IMR-90 (cell line): ENCODE measurements around the gene SAMD1. TPM values are rescaled to one million over a fixed set of nuclear protein-coding genes. Genes with fewer than 3 reads are reported as not detected.

Experiments used
- ATAC-seq: fragments of 200-7000 bp; cut with Tn5 transposase; 2 replicates; pipeline ENCODE4 v1.9.1; 2020; ENCODE audit warnings: low read depth, mild to moderate bottlenecking, moderate library complexity
- BruUV-seq: library from RNA; stranded (reverse); fragments of 400-500 nt; replicated peaks from 2 replicates; lab custom pipeline; 2021; lab: Mats Ljungman, UMichigan
- CTCF ChIA-PET: fragments of 300-600 bp; formaldehyde crosslinking; extraction: SDS; loops from one replicate; lab custom pipeline; 2021; ENCODE audit warnings: antibody characterized with exemption; lab: Yijun Ruan, JAX
- POLR2A ChIA-PET: fragments of 300-600 bp; sonication (Branson Sonifier 250); formaldehyde crosslinking; loops from one replicate; lab custom pipeline; 2022; ENCODE audit warnings: antibody characterized with exemption; ENCODE audit not compliant: unreplicated experiment; lab: Charles Lee
- DNase-seq: peaks from one replicate; pipeline ENCODE4 v3.0.0; 2013
- H2AFZ ChIP-seq: replicated peaks from 2 replicates; pipeline ENCODE3; 2013; ENCODE audit warnings: low read length, mild to moderate bottlenecking; ENCODE audit not compliant: poor library complexity
- H2AK5ac ChIP-seq: 2 replicates; pipeline ENCODE4 v1.6.1; 2013; ENCODE audit warnings: low read depth, low read length, inconsistent platforms
- H2AK9ac ChIP-seq: replicated peaks from 2 replicates; pipeline ENCODE3; 2013; ENCODE audit warnings: mild to moderate bottlenecking, low read depth, low read length, moderate library complexity; ENCODE audit not compliant: poor library complexity
- H2BK120ac ChIP-seq: 2 replicates; pipeline ENCODE4 v1.6.1; 2013; ENCODE audit warnings: low read depth, low read length, inconsistent platforms
- H2BK15ac ChIP-seq: 3 replicates; pipeline ENCODE4 v1.6.1; 2013; ENCODE audit warnings: low read depth, low read length, inconsistent platforms
- H2BK20ac ChIP-seq: 2 replicates; pipeline ENCODE4 v1.6.1; 2013; ENCODE audit warnings: low read depth, mild to moderate bottlenecking, inconsistent platforms, low read length, moderate library complexity
- H2BK5ac ChIP-seq: 2 replicates; pipeline ENCODE4 v1.6.1; 2013; ENCODE audit warnings: mild to moderate bottlenecking, low read depth, low read length, inconsistent platforms; ENCODE audit not compliant: poor library complexity, severe bottlenecking
- H3K14ac ChIP-seq: replicated peaks from 2 replicates; pipeline ENCODE4 v1.6.1; 2013; ENCODE audit warnings: low read depth, low read length, inconsistent platforms
- H3K18ac ChIP-seq: 2 replicates; pipeline ENCODE4 v1.6.1; 2013; ENCODE audit warnings: low read depth, low read length, control low read depth
- H3K23ac ChIP-seq: 2 replicates; pipeline ENCODE4 v1.6.1; 2013; ENCODE audit warnings: low read depth, low read length, inconsistent platforms
- H3K27ac ChIP-seq: 2 replicates; pipeline ENCODE4 v1.5.1; 2013; ENCODE audit warnings: mild to moderate bottlenecking, control low read depth, low read length; ENCODE audit not compliant: insufficient read depth
- H3K27me3 ChIP-seq: 2 replicates; pipeline ENCODE4 v1.6.1; 2013; ENCODE audit warnings: low read length; ENCODE audit not compliant: control insufficient read depth, insufficient read depth
- H3K36me3 ChIP-seq: 2 replicates; pipeline ENCODE4 v1.6.1; 2013; ENCODE audit warnings: low read length, mixed read lengths; ENCODE audit not compliant: control insufficient read depth, insufficient read depth
- H3K4ac ChIP-seq: 2 replicates; pipeline ENCODE4 v1.6.1; 2013; ENCODE audit warnings: low read depth, low read length, inconsistent platforms
- H3K4me1 ChIP-seq: 2 replicates; pipeline ENCODE4 v1.6.1; 2013; ENCODE audit warnings: low read length, mixed read lengths; ENCODE audit not compliant: control insufficient read depth, insufficient read depth
- H3K4me2 ChIP-seq: 2 replicates; pipeline ENCODE4 v1.6.1; 2013; ENCODE audit warnings: low read depth, mild to moderate bottlenecking, control low read depth, low read length, moderate library complexity
- H3K4me3 ChIP-seq: 2 replicates; pipeline ENCODE4 v1.5.1; 2013; ENCODE audit warnings: low read depth, mild to moderate bottlenecking, control low read depth, low read length, moderate library complexity; ENCODE audit not compliant: insufficient read depth
- H3K56ac ChIP-seq: 2 replicates; pipeline ENCODE4 v1.6.1; 2013; ENCODE audit warnings: low read length, inconsistent platforms; ENCODE audit not compliant: insufficient read depth; ENCODE audit errors: extremely low read depth
- H3K79me1 ChIP-seq, 2 experiments: 2 replicates each; pipeline ENCODE4 v1.6.1; 2013; ENCODE audit warnings: low read length in 2 of 2, inconsistent platforms in 1 of 2, low read depth in 1 of 2
- H3K9ac ChIP-seq: 2 replicates; pipeline ENCODE4 v1.6.1; 2013; ENCODE audit warnings: low read depth, low read length, control low read depth
- H3K9me1 ChIP-seq: 2 replicates; pipeline ENCODE4 v1.6.1; 2013; ENCODE audit warnings: low read length, inconsistent platforms; ENCODE audit not compliant: insufficient read depth
- H3K9me3 ChIP-seq: 2 replicates; pipeline ENCODE4 v1.6.1; 2013; ENCODE audit warnings: low read length; ENCODE audit not compliant: control insufficient read depth, insufficient read depth
- H4K20me1 ChIP-seq: 2 replicates; pipeline ENCODE4 v1.6.1; 2013; ENCODE audit warnings: low read length, inconsistent platforms; ENCODE audit not compliant: insufficient read depth
- H4K5ac ChIP-seq: 2 replicates; pipeline ENCODE4 v1.6.1; 2013; ENCODE audit warnings: mild to moderate bottlenecking, low read depth, low read length, control low read depth
- H4K8ac ChIP-seq, 2 experiments: 2 replicates each; pipeline ENCODE4 v1.6.1; 2013; ENCODE audit warnings: low read depth in 2 of 2, low read length in 2 of 2, control low read depth in 1 of 2, inconsistent platforms in 1 of 2
- H4K91ac ChIP-seq: 2 replicates; pipeline ENCODE4 v1.6.1; 2013; ENCODE audit warnings: low read depth, low read length, inconsistent platforms; ENCODE audit not compliant: insufficient read depth
- RAD21 ChIP-seq: IDR thresholded peaks from 2 replicates; pipeline ENCODE4 v1.6.1; 2012; ENCODE audit warnings: low read length, improper control_type of control experiment
- RFX5 ChIP-seq: IDR thresholded peaks from 2 replicates; pipeline ENCODE4 v1.8.0; 2012; ENCODE audit warnings: low read depth, mild to moderate bottlenecking, low read length, moderate library complexity
- WGBS, 2 experiments: methylation state at CpG; one replicate each; pipeline versions ENCODE4 v1.1.5 to v1.1.7; 2013; ENCODE audit warnings: missing lambda C conversion rate in 2 of 2; ENCODE audit not compliant: insufficient read length in 1 of 2; ENCODE audit errors: extremely low coverage in 2 of 2; 5-methylcytosine and 5-hydroxymethylcytosine counted together
- dilution Hi-C: fragments of 300-500 bp; cut with HindIII; formaldehyde crosslinking; loops from one replicate; pipeline ENCODE4 v1.14.3; 2018; ENCODE audit warnings: low sequenced_read_pairs; ENCODE audit not compliant: unreplicated experiment
- in situ Hi-C: fragments of 300-500 bp; cut with MboI; formaldehyde crosslinking; loops from 3 replicates; pipeline ENCODE4 v1.14.3; 2019; ENCODE audit warnings: low sequenced_read_pairs, inconsistent platforms, mixed read lengths
- intact Hi-C: fragments of 100-400 bp; cut with micrococcal nuclease; formaldehyde crosslinking; loops from 2 replicates; pipeline ENCODE4 v1.10.0; 2022
- polyA plus RNA-seq, 3 experiments: library from polyadenylated mRNA; depleted of rRNA; stranded (reverse); fragments of >200 nt; gene quantifications; 2 replicates each; pipeline ENCODE4 v1.2.3, GENCODE V29; 2012; ENCODE audit warnings: low replicate concordance in 1 of 3
- total RNA-seq: library from RNA; depleted of rRNA; stranded (reverse); fragments of >200 nt; gene quantifications from 2 replicates; pipeline ENCODE4 v1.2.3, GENCODE V29; 2012

Gene SAMD1
- total and polyA plus RNA-seq, 2 of the 4 experiments (the other 2 are of a cell fraction), result 6.5 to 14.1 TPM

- BruUV-seq, result no TSS peak
These were observed 29.3 kb downstream of the SAMD1 start for GRCh38 chr19:14061081-14061749.

More at GRCh38 chr19:14061081-14061749, 29.3 kb downstream of the SAMD1 start:
- in situ Hi-C loops, result no loop called here
- Histone ChIP-seq H4K8ac (no peak overlapping the region), H3K4me1 (peaks cover 1% of the 10 kb centered on the region; the same call in 1 of the 2 replicates), H3K4me2 (no peak overlapping the region), H3K23ac (no peak overlapping the region), H3K4me3 (no peak overlapping the region), H3K14ac (no peak overlapping the region), H4K5ac (no peak overlapping the region), H2AK5ac (no peak overlapping the region), H2BK5ac (no peak overlapping the region), H2AFZ (no peak overlapping the region), H3K79me1 (no peaks in the 10 kb centered on the region), H3K18ac (no peak overlapping the region), H3K27me3 (peaks cover 29% of the 10 kb centered on the region), H2AK9ac (no peak overlapping the region), H3K36me3 (no peaks in the 10 kb centered on the region), H3K4ac (no peak overlapping the region), H3K27ac (no peak overlapping the region), H4K20me1 (no peaks in the 10 kb centered on the region), H3K9ac (no peak overlapping the region), H4K91ac (no peak overlapping the region), H3K9me3 (no peaks in the 10 kb centered on the region), H2BK20ac (no peak overlapping the region), H3K9me1 (no peaks in the 10 kb centered on the region), H2BK15ac (no peak overlapping the region), H2BK120ac (no peak overlapping the region), H3K56ac (no peak overlapping the region)
- ATAC-seq (no peak), DNase-seq (no peak)
- CTCF ChIA-PET, result no interaction called here
- POLR2A ChIA-PET, result no interaction called here
- 62% methylated on average over 2 of the region's 9 CpGs; no CpG with 5 or more reads in 1 of the 2 experiments for WGBS, 2 experiments
- intact Hi-C loops, result no loop called here
- dilution Hi-C loops, result no loop called here
- no peak for TF ChIP-seq RFX5
- no peak for TF ChIP-seq RAD21
